Erythroblast (primary cell): ENCODE data around the gene HOOK1.

Source experiments
- GATA1 ChIP-seq: IDR thresholded peaks from 2 replicates; pipeline ENCODE4 v1.6.1; 2011; ENCODE audit warnings: low read depth, mild to moderate bottlenecking, control low read depth, low read length, moderate library complexity
- POLR2A ChIP-seq: IDR thresholded peaks from 2 replicates; pipeline ENCODE4 v1.6.1; 2011; ENCODE audit warnings: mild to moderate bottlenecking, low read length

DNA sequence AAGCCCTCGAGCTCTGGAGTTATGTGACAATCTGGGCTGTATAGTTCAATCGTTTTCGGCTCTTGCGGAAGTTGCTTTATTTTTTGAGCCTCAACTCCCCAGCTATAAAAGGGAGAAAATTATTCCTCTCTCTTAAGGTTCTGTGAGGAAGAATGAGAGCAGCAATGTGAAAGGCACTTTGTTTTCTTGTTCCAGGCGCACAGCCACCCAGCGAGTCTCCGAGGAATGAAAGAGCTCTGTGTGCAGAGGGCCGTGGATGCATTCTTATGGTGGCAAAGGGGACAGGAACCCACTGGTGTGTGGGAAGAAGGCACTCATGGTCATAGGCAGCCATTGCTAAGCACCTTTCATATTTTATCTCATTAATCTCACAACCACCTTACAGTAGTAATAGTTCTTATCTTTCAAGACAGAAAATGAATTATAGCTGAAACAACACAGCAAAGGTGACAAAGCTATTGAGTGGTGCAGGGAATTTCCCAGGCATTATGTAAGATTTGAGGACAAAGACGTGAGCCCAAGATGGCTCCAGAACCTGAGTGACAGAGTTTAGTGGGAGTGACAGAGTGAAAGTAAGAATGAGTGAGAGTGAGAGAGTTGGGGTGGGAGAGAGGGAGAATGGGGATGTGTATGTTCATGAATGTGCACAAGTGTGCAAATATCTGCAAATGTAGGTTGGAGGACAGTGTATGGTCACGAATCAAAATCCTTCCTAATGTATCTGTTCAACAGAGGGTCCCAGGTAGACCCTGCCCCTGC lies 102.5 kb downstream of the HOOK1 start:
- no peak for TF ChIP-seq POLR2A
- TF ChIP-seq GATA1: no peak
